BE2C (cell line): ENCODE results near the gene CCND2.
"Not testable (repeated sequence)": the region's sequence is repeated elsewhere in the genome, so short reads cannot be mapped to it uniquely, and the experiment has no call there.

ENCODE experiments used
- DNase-seq: peaks from one replicate; pipeline ENCODE4 v3.0.0-alpha.2; 2020
- H3K27me3 ChIP-seq: fragments of 250-450 bp; sonication (Bioruptor Pico); 2 replicates; pipeline ENCODE4 v1.5.1; 2020; ENCODE audit warnings: mild to moderate bottlenecking
- H3K36me3 ChIP-seq: fragments of 250-450 bp; sonication (Bioruptor Pico); 2 replicates; pipeline ENCODE4 v1.5.1; 2020; ENCODE audit warnings: mild to moderate bottlenecking
- H3K4me1 ChIP-seq: fragments of 250-450 bp; sonication (Bioruptor Pico); 2 replicates; pipeline ENCODE4 v1.5.1; 2020
- H3K4me3 ChIP-seq: 2 replicates; pipeline ENCODE4 v1.5.1; 2011; ENCODE audit warnings: low read depth, low read length
- H3K9me3 ChIP-seq: fragments of 250-450 bp; sonication (Bioruptor Pico); 2 replicates; pipeline ENCODE4 v1.5.1; 2020
- TF ChIP-seq, protein P1 (sequence below): IDR thresholded peaks from 2 replicates; pipeline ENCODE4 v1.5.1; 2012; ENCODE audit warnings: mild to moderate bottlenecking, low read depth, low read length

Gene CCND2

DNA sequence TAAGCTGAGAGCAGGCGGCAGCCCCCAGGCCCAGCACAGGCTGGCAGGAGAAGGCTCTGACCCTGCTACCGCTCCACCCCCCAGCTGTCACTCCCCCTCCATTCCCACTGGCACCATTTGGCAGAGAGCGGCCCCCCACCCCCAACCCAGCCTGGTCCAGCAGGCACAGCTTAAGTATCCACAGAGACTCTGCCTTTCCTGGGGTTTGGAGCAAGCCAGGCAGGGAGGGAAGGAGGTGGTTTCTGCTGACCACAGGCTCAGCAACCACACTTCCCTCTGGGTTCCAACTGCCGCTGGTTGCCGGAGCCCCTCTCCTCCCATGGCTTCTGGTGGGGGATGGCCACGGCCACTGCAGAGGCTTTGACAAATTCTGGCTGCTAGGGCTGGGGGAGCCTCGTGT is 30.5 kb upstream of the CCND2 start:
- no peaks in the 10 kb centered on the region for H3K4me1 ChIP-seq

DNA sequence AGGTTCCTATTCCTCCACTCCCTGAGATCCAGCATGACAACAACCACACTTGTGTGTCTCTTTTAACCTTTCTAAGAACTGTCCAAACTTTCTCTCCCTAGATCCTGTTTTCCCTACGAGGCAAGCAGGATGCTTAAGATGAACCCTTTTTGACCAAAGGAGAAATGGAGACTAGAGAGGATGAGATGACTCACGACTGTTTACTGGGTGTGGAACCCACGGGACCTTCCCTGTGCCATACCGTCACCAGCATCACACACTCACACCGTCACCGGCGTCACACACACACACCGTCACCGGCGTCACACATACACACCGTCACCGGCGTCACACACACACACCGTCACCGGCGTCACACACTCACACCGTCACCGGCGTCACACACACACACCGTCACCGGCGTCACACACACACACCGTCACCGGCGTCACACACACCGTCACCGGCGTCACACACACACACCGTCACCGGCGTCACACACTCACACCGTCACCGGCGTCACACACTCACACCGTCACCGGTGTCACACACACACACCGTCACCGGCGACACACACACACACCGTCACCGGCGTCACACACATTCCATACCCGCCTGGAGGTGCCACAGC is 30.0 kb upstream of the CCND2 start:
- not testable (repeated sequence) for H3K36me3 ChIP-seq, H3K4me3 ChIP-seq, DNase-seq, H3K9me3 ChIP-seq, H3K4me1 ChIP-seq
- H3K27me3 ChIP-seq: peaks cover 11% of the 10 kb centered on the region

More for the DNA sequence above, 30.5 kb upstream of the CCND2 start:
- TF ChIP-seq, protein P1, sequence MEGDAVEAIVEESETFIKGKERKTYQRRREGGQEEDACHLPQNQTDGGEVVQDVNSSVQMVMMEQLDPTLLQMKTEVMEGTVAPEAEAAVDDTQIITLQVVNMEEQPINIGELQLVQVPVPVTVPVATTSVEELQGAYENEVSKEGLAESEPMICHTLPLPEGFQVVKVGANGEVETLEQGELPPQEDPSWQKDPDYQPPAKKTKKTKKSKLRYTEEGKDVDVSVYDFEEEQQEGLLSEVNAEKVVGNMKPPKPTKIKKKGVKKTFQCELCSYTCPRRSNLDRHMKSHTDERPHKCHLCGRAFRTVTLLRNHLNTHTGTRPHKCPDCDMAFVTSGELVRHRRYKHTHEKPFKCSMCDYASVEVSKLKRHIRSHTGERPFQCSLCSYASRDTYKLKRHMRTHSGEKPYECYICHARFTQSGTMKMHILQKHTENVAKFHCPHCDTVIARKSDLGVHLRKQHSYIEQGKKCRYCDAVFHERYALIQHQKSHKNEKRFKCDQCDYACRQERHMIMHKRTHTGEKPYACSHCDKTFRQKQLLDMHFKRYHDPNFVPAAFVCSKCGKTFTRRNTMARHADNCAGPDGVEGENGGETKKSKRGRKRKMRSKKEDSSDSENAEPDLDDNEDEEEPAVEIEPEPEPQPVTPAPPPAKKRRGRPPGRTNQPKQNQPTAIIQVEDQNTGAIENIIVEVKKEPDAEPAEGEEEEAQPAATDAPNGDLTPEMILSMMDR: no peak
- no peak for DNase-seq
- Histone ChIP-seq H3K4me3 (no peak overlapping the region), H3K9me3 (no peaks in the 10 kb centered on the region), H3K36me3 (no peaks in the 10 kb centered on the region), H3K27me3 (peaks cover 8% of the 10 kb centered on the region)

DNA sequence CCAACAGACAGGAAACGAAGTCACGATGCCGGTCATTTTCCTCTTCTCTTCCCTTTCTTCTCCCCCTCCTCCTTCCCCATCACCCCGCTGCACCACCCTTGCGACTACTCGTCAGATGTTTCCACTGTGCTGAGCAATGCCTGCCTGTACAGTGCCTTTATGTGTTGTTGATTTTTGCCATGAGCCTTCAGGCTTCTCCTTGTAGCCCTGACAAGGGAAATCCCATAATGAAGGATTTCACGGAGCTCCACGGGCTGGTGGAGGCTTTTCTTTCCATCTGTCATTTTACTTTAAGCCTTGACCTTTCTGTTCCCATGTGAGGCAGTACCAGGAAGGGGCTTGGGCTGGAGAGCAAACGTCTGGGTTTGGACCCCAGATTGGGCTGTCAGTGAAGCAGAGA is 28.7 kb upstream of the CCND2 start:
- no peak overlapping the region for H3K4me3 ChIP-seq
- TF ChIP-seq, protein P1: no peak
- no peaks in the 10 kb centered on the region for H3K36me3 ChIP-seq
- DNase-seq: no peak
- no peaks in the 10 kb centered on the region for H3K9me3 ChIP-seq
- no peaks in the 10 kb centered on the region for H3K4me1 ChIP-seq
- H3K27me3 ChIP-seq: peaks cover 21% of the 10 kb centered on the region

- Histone ChIP-seq H3K36me3 (no peaks in the 10 kb centered on the region), H3K9me3 (no peaks in the 10 kb centered on the region), H3K27me3 (peaks cover 27% of the 10 kb centered on the region), H3K4me3 (no peak overlapping the region), H3K4me1 (no peaks in the 10 kb centered on the region)
- TF ChIP-seq, protein P1: no peak
- no peak for DNase-seq
Measured at GRCh38 chr12:4245446-4245845, 28.1 kb upstream of the CCND2 start.

- no peaks in the 10 kb centered on the region for H3K9me3 ChIP-seq
- peaks cover 30% of the 10 kb centered on the region for H3K27me3 ChIP-seq
- no peaks in the 10 kb centered on the region for H3K4me1 ChIP-seq
- no peaks in the 10 kb centered on the region for H3K36me3 ChIP-seq
- no peak overlapping the region for H3K4me3 ChIP-seq
- TF ChIP-seq, protein P1: no peak
- no peak for DNase-seq
Measured at GRCh38 chr12:4246116-4246515, 27.4 kb upstream of the CCND2 start.

- H3K4me3 ChIP-seq: no peak overlapping the region
- H3K4me1 ChIP-seq: no peaks in the 10 kb centered on the region
- H3K36me3 ChIP-seq: no peaks in the 10 kb centered on the region
- peaks cover 66% of the 10 kb centered on the region for H3K27me3 ChIP-seq
- TF ChIP-seq, protein P1: no peak
- no peaks in the 10 kb centered on the region for H3K9me3 ChIP-seq
- no peak for DNase-seq
Measured at GRCh38 chr12:4250691-4251090, 22.9 kb upstream of the CCND2 start.
